Measurements from ENCODE around the gene PACSIN2. TPM values are rescaled to one million over a fixed set of nuclear protein-coding genes. Genes with fewer than 3 reads are reported as not detected.

Gene PACSIN2
- total RNA-seq, 1 experiment from 2014 or later: 224 TPM

GRCh38 chr22:42820045-42820763, 194.7 kb downstream of the PACSIN2 start:
- intact Hi-C loops (cut with micrococcal nuclease; ENCODE audit: unreplicated experiment): loop anchor here (2.0 kb wide), 1 partner anchor 15 kb away; no protein-coding TSS in a partner anchor
- no peak overlapping the region for H3K4me3 Mint-ChIP-seq (ENCODE audit: low read depth, unreplicated experiment)
- CTCF ChIA-PET: interaction anchor here (0.6 to 1.7 kb wide), 6 partner anchors 15 to 170 kb away, joined by 3 to 6 read pairs (median 3); no protein-coding TSS in a partner anchor
- H3K27ac Mint-ChIP-seq (ENCODE audit: unreplicated experiment): peak overlapping the region; percentile 64
- peaks cover 6% of the 10 kb centered on the region for H3K9me3 Mint-ChIP-seq (ENCODE audit: low read depth, unreplicated experiment)
- BruUV-seq (replicated peaks): no TSS peak
- TF ChIP-seq CTCF (IDR thresholded peaks at IDR 0.05; ENCODE audit: unreplicated experiment): peak; percentile 13
- no peaks in the 10 kb centered on the region for H3K27me3 Mint-ChIP-seq (ENCODE audit: unreplicated experiment)
- no peak for DNase-seq
- peaks cover 19% of the 10 kb centered on the region for H3K4me1 Mint-ChIP-seq (ENCODE audit: low read depth, unreplicated experiment)
- peaks cover 21% of the 10 kb centered on the region for H3K36me3 Mint-ChIP-seq (ENCODE audit: insufficient read depth, unreplicated experiment)

Other genes starting within 250 kb of the PACSIN2 start
- 29.7 and 37.8 TPM in 2 replicates for gene ARFGAP3, start 157.9 kb downstream of the PACSIN2 start, total RNA-seq (2022)
- gene TTLL1, start 74.2 kb upstream of the PACSIN2 start, total RNA-seq (2022): 2.6 and 3.3 TPM in 2 replicates
- 37.9 and 43.1 TPM in 2 replicates for gene BIK, start 95.6 kb upstream of the PACSIN2 start, total RNA-seq (2022)
- gene MCAT, start 128.2 kb upstream of the PACSIN2 start, total RNA-seq (2022): 23.9 and 26.6 TPM in 2 replicates
- gene TSPO, start 136.4 kb upstream of the PACSIN2 start, total RNA-seq (2022): 185 and 195 TPM in 2 replicates
- 63.4 and 69.6 TPM in 2 replicates for gene TTLL12, start 172.0 kb upstream of the PACSIN2 start, total RNA-seq (2022)

All from Calu3 (cell line).